Panc1 (cell line): Measurements from ENCODE around the gene THRB. TPM values are rescaled to one million over a fixed set of nuclear protein-coding genes. Genes with fewer than 3 reads are reported as not detected.

ENCODE experiments used
- ATAC-seq: fragments of 200-7000 bp; cut with Tn5 transposase; 2 replicates; pipeline ENCODE4 v1.9.1; 2020; ENCODE audit warnings: mild to moderate bottlenecking, moderate library complexity
- BruUV-seq: library from RNA; stranded (reverse); fragments of 400-500 nt; replicated peaks from 2 replicates; lab custom pipeline; 2021; lab: Mats Ljungman, UMichigan
- CTCF ChIA-PET: fragments of 300-600 bp; sonication (Branson Sonifier 250); formaldehyde crosslinking; loops from one replicate; lab custom pipeline; 2022; ENCODE audit warnings: antibody characterized with exemption; lab: Charles Lee
- POLR2A ChIA-PET: fragments of 300-600 bp; sonication (Branson Sonifier 250); formaldehyde crosslinking; loops from one replicate; lab custom pipeline; 2022; ENCODE audit warnings: antibody characterized with exemption; lab: Charles Lee
- DNase-seq: peaks from one replicate; pipeline ENCODE4 v3.0.0-alpha.2; 2010; ENCODE audit warnings: low read depth, low spot score
- H3K27ac ChIP-seq: 2 replicates; pipeline ENCODE4 v1.5.1; 2011; ENCODE audit warnings: mild to moderate bottlenecking, low read length, inconsistent platforms
- H3K27me3 ChIP-seq: fragments of 200-500 bp; sonication (Bioruptor generic); 2 replicates; pipeline ENCODE4 v1.6.0; 2014; ENCODE audit warnings: low read length, inconsistent platforms; ENCODE audit not compliant: control insufficient read depth, insufficient read depth
- H3K36me3 ChIP-seq: fragments of 200-500 bp; sonication (Bioruptor generic); 2 replicates; pipeline ENCODE4 v1.5.1; 2014; ENCODE audit warnings: inconsistent platforms, mild to moderate bottlenecking, low read length, moderate library complexity; ENCODE audit not compliant: control insufficient read depth, insufficient read depth
- H3K4me1 ChIP-seq: 2 replicates; pipeline ENCODE4 v1.5.1; 2011; ENCODE audit warnings: inconsistent platforms, mild to moderate bottlenecking, low read length, moderate library complexity; ENCODE audit not compliant: control insufficient read depth, insufficient read depth
- H3K4me3 ChIP-seq, 2 experiments: 2 replicates each; pipeline ENCODE4 v1.5.1; 2011 to 2012; ENCODE audit warnings: low read depth in 2 of 2, low read length in 2 of 2, mild to moderate bottlenecking in 2 of 2, inconsistent platforms in 1 of 2, moderate library complexity in 1 of 2
- H3K9me3 ChIP-seq: fragments of 200-500 bp; sonication (Bioruptor generic); 2 replicates; pipeline ENCODE4 v1.5.1; 2014; ENCODE audit warnings: low read depth, mild to moderate bottlenecking, inconsistent platforms, low read length, moderate library complexity; ENCODE audit not compliant: control insufficient read depth, insufficient read depth
- CTCF ChIP-seq: fragments of 450-650 bp; IDR thresholded peaks from 2 replicates; pipeline ENCODE4 v1.5.1; 2017; ENCODE audit warnings: mild to moderate bottlenecking
- POLR2AphosphoS5 ChIP-seq: IDR thresholded peaks from 2 replicates; pipeline ENCODE4 v1.6.1; 2012; ENCODE audit warnings: mild to moderate bottlenecking, low read depth, low read length, moderate library complexity
- REST ChIP-seq, 2 experiments: IDR thresholded peaks; 2 replicates each; pipeline ENCODE4 v1.6.1; 2011 to 2012; ENCODE audit warnings: low read depth in 2 of 2, control low read depth in 1 of 2, low read length in 1 of 2, mild to moderate bottlenecking in 1 of 2, moderate library complexity in 1 of 2; ENCODE audit not compliant: insufficient read depth in 1 of 2
- SIN3A ChIP-seq: IDR thresholded peaks from 2 replicates; pipeline ENCODE4 v1.6.1; 2012; ENCODE audit warnings: low read depth, mild to moderate bottlenecking, low read length, moderate library complexity, borderline replicate concordance; ENCODE audit not compliant: insufficient read depth
- TCF7L2 ChIP-seq: IDR thresholded peaks from 2 replicates; pipeline ENCODE4 v1.6.1; 2011; ENCODE audit warnings: mild to moderate bottlenecking, low read depth, low read length, inconsistent platforms
- in situ Hi-C: cut with HindIII; loops from 2 replicates; pipeline ENCODE4 v1.10.0; 2016; ENCODE audit warnings: low sequenced_read_pairs, low pct_unique_long_range_greater_than_20kb
- intact Hi-C: fragments of 100-400 bp; cut with micrococcal nuclease; formaldehyde crosslinking; loops from one replicate; pipeline ENCODE4 v1.10.0; 2022; ENCODE audit not compliant: unreplicated experiment
- total RNA-seq: library from RNA; stranded (reverse); gene quantifications from one replicate; pipeline ENCODE4 v1.2.1, GENCODE V29; 2021; ENCODE audit not compliant: unreplicated experiment

Gene THRB
- total RNA-seq, 1 experiment from 2014 or later: 3.9 TPM

- no peak for TF ChIP-seq SIN3A
- no peak for TF ChIP-seq CTCF
- no peak for TF ChIP-seq POLR2AphosphoS5
- TF ChIP-seq TCF7L2: no peak
- no peak for TF ChIP-seq REST (IDR thresholded peaks at IDR 0.05; ENCODE audit: insufficient read depth in 1 of 2, low read depth in 2 of 2, low read length in 1 of 2)
- no peaks in the 10 kb centered on the region for H3K27me3 ChIP-seq
- ChIA-PET CTCF (no interaction called here), POLR2A (no interaction called here)
- no peak overlapping the region for H3K4me3 ChIP-seq
- H3K36me3 ChIP-seq: no peaks in the 10 kb centered on the region
- no peak overlapping the region for H3K27ac ChIP-seq
- BruUV-seq: no TSS peak
- in situ Hi-C loops: no loop called here
- no peak for DNase-seq
- no peaks in the 10 kb centered on the region; the same call in 1 of the 2 replicates for H3K4me1 ChIP-seq
- intact Hi-C loops: loop anchor here (5.0 kb wide), 1 partner anchor 238 kb away; no protein-coding TSS in a partner anchor
- no peaks in the 10 kb centered on the region for H3K9me3 ChIP-seq
- ATAC-seq: no peak
Measured at GRCh38 chr3:24499991-24500390, 5.3 kb upstream of the THRB start.

GRCh38 chr3:24498796-24499195 lies 4.1 kb upstream of the THRB start:
- H3K36me3 ChIP-seq: no peaks in the 10 kb centered on the region
- ChIA-PET CTCF (no interaction called here), POLR2A (no interaction called here)
- no peak for TF ChIP-seq CTCF
- no peak for TF ChIP-seq POLR2AphosphoS5
- no peak for TF ChIP-seq TCF7L2
- no peak for TF ChIP-seq REST (IDR thresholded peaks at IDR 0.05; ENCODE audit: insufficient read depth in 1 of 2, low read depth in 2 of 2, low read length in 1 of 2)
- no peak for TF ChIP-seq SIN3A
- intact Hi-C loops: loop anchor here (5.0 kb wide), 1 partner anchor 236 kb away; no protein-coding TSS in a partner anchor
- no TSS peak for BruUV-seq
- no peak overlapping the region for H3K27ac ChIP-seq
- H3K27me3 ChIP-seq: no peaks in the 10 kb centered on the region
- no peak overlapping the region for H3K4me3 ChIP-seq
- DNase-seq (no peak), ATAC-seq (no peak)
- H3K9me3 ChIP-seq: no peaks in the 10 kb centered on the region
- in situ Hi-C loops: no loop called here
- H3K4me1 ChIP-seq: no peaks in the 10 kb centered on the region; the same call in 1 of the 2 replicates
